Right renal pelvis (tissue), 4 donors: ENCODE results near the gene CARD11. TPM values are rescaled to one million over a fixed set of nuclear protein-coding genes. Genes with fewer than 3 reads are reported as not detected.
"Not testable (repeated sequence)": the region's sequence is repeated elsewhere in the genome, so short reads cannot be mapped to it uniquely, and the experiment has no call there.

ENCODE experiments used
- DNase-seq, 4 donors: peaks; one replicate each; pipeline ENCODE4 v3.0.0-alpha.2; 2013; ENCODE audit warnings: low read depth in 4 of 4, low spot score in 3 of 4, missing footprints in 1 of 4
- polyA plus RNA-seq, 4 donors: library from polyadenylated mRNA; unstranded; fragments of 120-200 nt; gene quantifications; one replicate each; pipeline ENCODE4 v1.2.1, GENCODE V29; 2013; ENCODE audit not compliant: insufficient read length in 4 of 4

Gene CARD11
- polyA plus RNA-seq, 4 donors, result 1.00 to 2.4 (median 1.5) TPM

GRCh38 chr7:2929321-2930201 is 114.1 kb downstream of the CARD11 start:
- no peak for DNase-seq

GRCh38 chr7:2928613-2929311 is 114.9 kb downstream of the CARD11 start:
- no peak for DNase-seq

- no peak for DNase-seq
Measured at GRCh38 chr7:2928256-2928612, 115.4 kb downstream of the CARD11 start.

- DNase-seq, result no peak
Measured at GRCh38 chr7:2927592-2927991, 116.1 kb downstream of the CARD11 start.

GRCh38 chr7:2926896-2927405 is 116.7 kb downstream of the CARD11 start:
- DNase-seq, result no peak

GRCh38 chr7:2926120-2926895 is 117.4 kb downstream of the CARD11 start:
- no peak for DNase-seq

- DNase-seq, result no peak
Measured at GRCh38 chr7:2924866-2925840, 118.5 kb downstream of the CARD11 start.

- DNase-seq, result no peak
Measured at GRCh38 chr7:2923886-2924574, 119.6 kb downstream of the CARD11 start.

GRCh38 chr7:2923291-2923781 is 120.3 kb downstream of the CARD11 start:
- no peak for DNase-seq

GRCh38 chr7:2922866-2923265 is 120.8 kb downstream of the CARD11 start:
- DNase-seq, result no peak

GRCh38 chr7:2922348-2922691 is 121.3 kb downstream of the CARD11 start:
- DNase-seq, result no peak

GRCh38 chr7:2921653-2922347 is 121.9 kb downstream of the CARD11 start:
- DNase-seq, result no peak

- no peak for DNase-seq
Measured at GRCh38 chr7:2920956-2921652, 122.6 kb downstream of the CARD11 start.

- not testable (repeated sequence) for DNase-seq
Measured at GRCh38 chr7:2920480-2920879, 123.2 kb downstream of the CARD11 start.

- no peak for DNase-seq
Measured at GRCh38 chr7:2920041-2920440, 123.6 kb downstream of the CARD11 start.

GRCh38 chr7:2919256-2919655 is 124.4 kb downstream of the CARD11 start:
- DNase-seq, result no peak

GRCh38 chr7:2918406-2918805 is 125.3 kb downstream of the CARD11 start:
- no peak for DNase-seq

- DNase-seq, result no peak
Measured at GRCh38 chr7:2915023-2915422, 128.6 kb downstream of the CARD11 start.
